C4-2B (cell line): ENCODE results near the gene HLA-DRB1.

ENCODE experiments used
- H3K27ac ChIP-seq: fragments of 450-650 bp; 2 replicates; pipeline ENCODE4 v1.5.1; 2017
- ZFX ChIP-seq: fragments of 450-650 bp; IDR thresholded peaks from 2 replicates; pipeline ENCODE4 v1.6.1; 2017
- TF ChIP-seq, protein P1 (sequence below): fragments of 450-650 bp; conservative IDR thresholded peaks from 2 replicates; pipeline ENCODE4 v1.5.1; 2017; ENCODE audit warnings: mild to moderate bottlenecking

HLA-DRB1 gene

DNA sequence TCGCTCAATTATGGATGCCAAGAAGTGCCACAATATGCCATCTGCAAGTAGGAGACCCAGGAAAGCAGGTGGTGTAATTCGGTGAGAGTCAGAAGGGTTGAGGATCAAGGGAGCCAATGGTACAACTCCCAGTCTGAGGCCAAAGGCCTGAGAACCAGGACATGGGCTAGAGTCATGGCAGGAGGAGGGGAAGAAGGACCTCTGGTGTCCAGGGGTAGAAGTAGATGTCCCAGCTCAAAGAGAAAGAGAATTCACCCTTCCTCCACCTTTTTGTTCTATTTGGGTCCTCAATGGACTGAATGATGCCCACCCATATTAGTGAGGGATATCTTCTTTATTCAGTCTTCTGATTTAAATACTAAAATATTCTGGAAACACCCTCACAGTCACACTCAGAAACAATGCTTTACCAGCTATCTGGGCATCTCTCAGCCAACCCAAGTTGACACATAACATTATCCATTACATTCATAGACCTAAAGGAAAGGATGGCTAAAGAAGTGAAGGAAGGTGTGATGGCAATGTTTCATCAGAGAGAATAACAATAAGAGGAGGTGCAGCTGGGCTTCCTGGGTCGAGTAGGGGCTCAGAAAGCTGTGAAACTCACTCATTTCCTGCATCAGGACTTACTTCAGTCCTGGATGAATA is 26.4 kb upstream of the HLA-DRB1 start:
- H3K27ac ChIP-seq = no peak overlapping the region
- TF ChIP-seq, protein P1, sequence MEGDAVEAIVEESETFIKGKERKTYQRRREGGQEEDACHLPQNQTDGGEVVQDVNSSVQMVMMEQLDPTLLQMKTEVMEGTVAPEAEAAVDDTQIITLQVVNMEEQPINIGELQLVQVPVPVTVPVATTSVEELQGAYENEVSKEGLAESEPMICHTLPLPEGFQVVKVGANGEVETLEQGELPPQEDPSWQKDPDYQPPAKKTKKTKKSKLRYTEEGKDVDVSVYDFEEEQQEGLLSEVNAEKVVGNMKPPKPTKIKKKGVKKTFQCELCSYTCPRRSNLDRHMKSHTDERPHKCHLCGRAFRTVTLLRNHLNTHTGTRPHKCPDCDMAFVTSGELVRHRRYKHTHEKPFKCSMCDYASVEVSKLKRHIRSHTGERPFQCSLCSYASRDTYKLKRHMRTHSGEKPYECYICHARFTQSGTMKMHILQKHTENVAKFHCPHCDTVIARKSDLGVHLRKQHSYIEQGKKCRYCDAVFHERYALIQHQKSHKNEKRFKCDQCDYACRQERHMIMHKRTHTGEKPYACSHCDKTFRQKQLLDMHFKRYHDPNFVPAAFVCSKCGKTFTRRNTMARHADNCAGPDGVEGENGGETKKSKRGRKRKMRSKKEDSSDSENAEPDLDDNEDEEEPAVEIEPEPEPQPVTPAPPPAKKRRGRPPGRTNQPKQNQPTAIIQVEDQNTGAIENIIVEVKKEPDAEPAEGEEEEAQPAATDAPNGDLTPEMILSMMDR = no peak
- no peak for TF ChIP-seq ZFX

DNA sequence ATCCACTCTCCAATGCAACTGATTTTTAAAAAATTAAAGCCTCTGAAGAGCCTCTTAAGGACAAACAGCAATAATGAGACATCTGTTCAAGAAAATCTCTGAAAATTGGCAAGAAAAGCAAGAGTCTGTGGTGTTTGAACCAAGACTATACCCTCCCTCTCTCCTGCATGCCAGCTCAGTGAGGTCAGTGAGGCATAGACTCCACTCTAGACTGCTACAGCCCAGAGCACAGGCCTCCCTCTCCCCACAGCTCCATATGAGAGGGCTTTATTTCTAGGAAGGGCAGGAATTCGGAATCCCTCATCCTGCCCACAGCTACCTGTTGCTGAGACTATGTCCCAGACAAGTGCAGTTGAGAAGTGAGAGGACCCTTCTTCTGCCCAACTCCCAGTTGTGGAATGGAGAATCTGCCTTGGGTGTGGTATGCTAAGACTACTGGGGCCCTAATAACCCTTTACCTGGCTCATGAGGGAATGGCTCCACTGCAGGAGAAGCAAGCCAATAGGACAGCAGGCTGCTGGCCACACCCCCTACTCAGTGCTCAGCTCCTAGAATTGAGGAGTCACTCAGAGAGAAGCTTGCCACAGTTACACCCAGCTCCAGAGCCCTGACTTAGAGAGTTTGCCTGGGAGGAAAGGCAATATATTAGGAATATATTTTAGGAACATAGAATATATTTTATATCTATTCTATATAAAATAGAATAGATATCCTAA is 24.9 kb upstream of the HLA-DRB1 start:
- H3K27ac ChIP-seq = no peak overlapping the region
- no peak for TF ChIP-seq ZFX
- TF ChIP-seq, protein P1 = no peak

DNA sequence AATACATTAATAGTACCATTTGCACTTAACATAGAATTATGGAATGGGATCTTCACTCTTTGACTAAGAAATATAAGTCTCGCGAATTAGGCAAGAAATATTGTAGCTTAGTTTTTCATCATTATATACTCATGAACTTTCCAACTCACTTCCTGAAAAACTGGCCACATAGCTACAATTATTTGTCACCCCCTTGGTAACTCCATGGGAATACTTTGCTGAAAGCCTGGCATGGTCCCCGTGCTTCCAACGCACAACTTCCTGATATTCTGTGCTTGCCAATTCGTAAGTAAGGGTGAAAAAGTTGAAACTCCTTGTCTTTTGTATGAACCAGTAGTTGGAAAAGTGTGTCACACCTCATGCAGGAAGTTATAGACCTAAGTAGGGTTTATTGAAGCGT is 23.8 kb upstream of the HLA-DRB1 start:
- H3K27ac ChIP-seq = no peak overlapping the region
- TF ChIP-seq ZFX = no peak
- TF ChIP-seq, protein P1 = no peak

DNA sequence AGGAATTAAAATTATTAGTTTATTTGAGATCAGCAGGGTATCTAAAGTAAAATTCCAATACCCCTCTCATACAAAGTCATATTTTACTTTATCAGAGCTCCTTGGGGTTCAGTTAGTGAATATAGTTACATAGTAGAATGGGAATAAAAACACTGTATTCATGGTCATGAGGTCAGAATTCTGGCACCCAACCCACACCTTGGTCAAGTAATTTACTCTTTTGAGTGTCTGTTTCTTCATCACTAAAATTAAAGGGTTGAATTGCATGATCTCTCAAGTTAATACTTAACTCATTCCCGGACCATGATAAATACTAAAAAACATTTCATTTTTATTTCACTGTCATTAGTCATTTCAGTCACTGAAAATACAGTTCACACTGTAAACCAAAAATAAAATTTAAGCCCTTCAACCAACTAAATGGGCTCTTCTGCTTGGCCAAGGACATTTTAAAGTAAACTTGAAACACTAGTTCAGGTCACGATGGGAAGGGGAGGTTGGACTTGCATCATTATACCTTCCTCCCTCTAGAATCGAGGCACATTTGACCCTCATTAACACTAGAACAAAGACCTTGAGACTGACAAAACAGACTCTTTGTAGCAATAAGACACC is 21.1 kb upstream of the HLA-DRB1 start:
- no peak overlapping the region for H3K27ac ChIP-seq

DNA sequence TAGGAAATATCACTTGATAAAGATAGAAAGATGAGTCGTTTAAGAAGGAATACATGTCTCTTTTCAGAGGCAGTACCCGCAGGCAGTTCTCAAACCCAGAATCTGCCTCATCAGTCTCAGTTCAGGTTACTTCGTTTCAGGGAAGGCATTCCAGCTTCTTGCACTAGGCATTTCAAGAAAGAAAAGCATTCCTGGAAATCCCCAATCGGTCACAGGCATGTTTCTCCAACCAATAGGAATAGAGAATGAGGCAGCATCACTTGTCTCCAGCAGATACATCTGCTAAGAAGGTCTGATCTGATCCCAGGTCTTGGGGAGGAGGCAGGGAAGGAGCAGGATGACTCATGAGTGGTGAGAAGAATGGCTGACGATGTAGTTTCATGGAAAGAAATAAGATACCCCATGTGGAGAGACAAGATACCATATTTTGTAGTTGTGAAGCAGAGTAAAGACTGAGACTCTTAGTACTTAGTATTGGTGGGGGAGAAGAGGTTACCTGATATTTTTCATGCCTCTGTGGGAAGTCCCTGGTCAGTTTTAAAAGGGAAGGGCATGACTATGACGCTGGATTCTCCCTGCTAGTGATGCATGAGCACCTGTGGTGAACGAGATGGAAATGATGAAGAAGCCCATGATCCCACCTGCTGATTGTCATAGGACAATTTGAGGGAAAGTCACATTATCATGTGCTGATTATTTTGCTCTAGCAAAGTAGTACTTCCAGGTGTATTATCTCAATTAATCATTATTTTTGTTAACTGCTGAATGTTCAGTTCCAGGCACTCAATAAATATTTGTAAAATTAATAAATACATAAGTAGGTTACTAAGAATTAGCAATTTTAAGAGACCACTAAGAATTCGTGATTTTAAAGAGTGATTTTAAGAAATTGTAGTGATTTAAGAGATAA is 20.3 kb upstream of the HLA-DRB1 start:
- TF ChIP-seq ZFX = no peak
- TF ChIP-seq, protein P1 = no peak
- H3K27ac ChIP-seq = no peak overlapping the region

More for the DNA sequence above, 21.1 kb upstream of the HLA-DRB1 start:
- no peak for TF ChIP-seq ZFX
- TF ChIP-seq, protein P1 = no peak

DNA sequence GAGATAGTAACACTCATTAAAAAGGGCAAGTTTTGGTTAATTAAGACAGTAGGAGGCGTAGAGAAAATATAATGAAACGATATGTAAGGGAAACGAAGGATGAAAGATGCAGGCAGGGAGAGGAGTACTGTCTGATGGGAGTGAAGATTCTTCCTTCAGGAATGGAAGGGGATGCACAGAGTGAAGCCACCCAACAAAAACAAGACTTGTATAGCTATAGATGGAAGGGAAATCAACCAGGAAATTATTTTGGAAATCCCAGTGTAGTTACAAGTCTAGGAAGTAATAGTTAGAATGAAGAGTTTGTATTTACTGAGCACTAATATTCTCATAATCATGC is 19.7 kb upstream of the HLA-DRB1 start:
- no peak overlapping the region for H3K27ac ChIP-seq
- no peak for TF ChIP-seq ZFX
- TF ChIP-seq, protein P1 = no peak
